ENCODE measurements around the gene EIF1. TPM values are rescaled to one million over a fixed set of nuclear protein-coding genes. Genes with fewer than 3 reads are reported as not detected.

The EIF1 gene
- total and polyA plus RNA-seq, 2 donors (not counting 3 experiments of a cell fraction or from before 2014, with no cell fraction given): 168 to 814 TPM

DNA sequence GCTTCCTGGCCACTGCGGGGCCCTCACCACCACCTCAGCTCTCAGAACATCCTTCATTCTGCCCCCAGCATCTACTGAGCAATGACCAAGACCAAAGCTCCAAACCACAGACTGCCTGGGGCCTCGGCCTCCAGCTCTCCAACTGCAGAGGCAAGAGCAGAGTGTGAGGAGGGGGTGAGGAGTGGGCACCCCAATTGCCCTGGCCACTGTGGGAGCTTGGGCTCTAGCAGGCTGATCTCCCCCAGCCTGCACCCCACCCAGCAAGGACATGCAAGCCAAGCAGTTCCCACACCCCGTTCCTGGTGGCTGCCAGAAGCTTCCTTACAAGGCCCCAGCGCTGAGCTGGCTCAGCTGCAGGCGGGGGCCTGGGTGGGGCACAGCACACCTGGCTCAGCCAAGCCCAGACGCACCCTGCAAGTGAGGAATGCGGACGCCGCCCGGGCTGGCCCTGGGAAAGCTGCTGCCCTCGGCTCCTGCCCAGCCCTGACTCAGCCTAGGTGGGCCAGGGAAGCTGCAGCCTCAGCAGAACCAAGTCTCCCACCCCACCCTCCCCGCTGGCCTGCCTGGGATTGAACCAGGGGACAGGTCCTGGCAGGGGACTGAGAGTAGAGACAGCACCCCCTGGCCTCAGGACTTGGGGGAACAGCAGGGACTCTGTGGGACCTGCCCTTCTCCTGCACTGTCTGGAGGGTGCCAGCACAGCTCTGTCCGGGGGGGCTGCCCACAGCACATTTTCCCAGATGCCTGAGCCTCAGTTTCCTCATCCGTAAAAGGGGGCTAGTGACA, 34.6 kb upstream of the EIF1 start:
- no peak overlapping the region for H2AFZ ChIP-seq (ENCODE audit: low read depth, low read length)

GRCh38 chr17:41654678-41655607, 33.7 kb upstream of the EIF1 start:
- Histone ChIP-seq H3K4me3 (replicated peaks in 1 of 3; ENCODE audit: insufficient read depth in 1 of 3, low read depth in 1 of 3, low read length in 3 of 3) (no peak overlapping the region), H2AFZ (ENCODE audit: low read depth, low read length) (no peak overlapping the region), H3K79me2 (ENCODE audit: control insufficient read depth, insufficient read depth, low read length) (no peaks in the 10 kb centered on the region), H3K36me3 (ENCODE audit: control insufficient read depth in 2 of 2, extremely low read depth in 1 of 2, insufficient read depth in 2 of 2, low read length in 2 of 2) (no peaks in the 10 kb centered on the region), H3K9me1 (replicated peaks; ENCODE audit: control insufficient read depth, extremely low read depth, insufficient read depth, low read length) (no peaks in the 10 kb centered on the region), H3K9me3 (replicated peaks; ENCODE audit: control insufficient read depth, insufficient read depth, low read length) (no peaks in the 10 kb centered on the region), H3K27me3 (ENCODE audit: control insufficient read depth in 2 of 2, insufficient read depth in 2 of 2, low read length in 2 of 2) (no peaks in the 10 kb centered on the region), H3K4me1 (ENCODE audit: control insufficient read depth, extremely low read depth, insufficient read depth, low read length) (no peaks in the 10 kb centered on the region), H3K9ac (replicated peaks; ENCODE audit: extremely low read depth, insufficient read depth, low read length) (no peak overlapping the region), H3K27ac (ENCODE audit: insufficient read depth, low read depth, low read length) (no peak overlapping the region), H4K20me1 (replicated peaks; ENCODE audit: control insufficient read depth, extremely low read depth, insufficient read depth, low read length) (no peaks in the 10 kb centered on the region), H3K4me2 (ENCODE audit: insufficient read depth, low read length) (no peak overlapping the region)
- FAIRE-seq (no peak), DNase-seq (ENCODE audit: low read depth, low spot score) (no peak)
- CTCF ChIA-PET: interaction anchor here (0.6 to 8.5 kb wide), 4 partner anchors 9 to 792 kb away, joined by 3 to 303 read pairs (median 14); no protein-coding TSS in a partner anchor
- BruUV-seq (replicated peaks): no TSS peak
- dilution Hi-C loops (cut with MboI; ENCODE audit: extremely low pct_ligation_motif_present, low sequenced_read_pairs) (no loop called here), intact Hi-C loops (cut with micrococcal nuclease) (no loop called here)
- POLR2A ChIA-PET: no interaction called here
- TF ChIP-seq CTCF (IDR thresholded peaks at IDR 0.05; ENCODE audit: extremely low read depth in 1 of 2, insufficient read depth in 1 of 2, low read depth in 1 of 2, low read length in 2 of 2): no peak
- TF ChIP-seq JUN (IDR thresholded peaks at IDR 0.05; ENCODE audit: borderline replicate concordance, insufficient read depth, insufficient read length, low read depth): no peak
- TF ChIP-seq POLR2A (IDR thresholded peaks at IDR 0.05; ENCODE audit: low read depth, low read length): no peak
- TF ChIP-seq EZH2 (IDR thresholded peaks at IDR 0.05; ENCODE audit: borderline replicate concordance, low read depth, low read length, severe bottlenecking): no peak
- no peak for TF ChIP-seq POLR2AphosphoS5 (IDR thresholded peaks at IDR 0.05; ENCODE audit: insufficient read depth, low read depth, low read length)
- TF ChIP-seq GATA2 (IDR thresholded peaks at IDR 0.05; ENCODE audit: insufficient read depth, insufficient read length, low read depth, low read length): no peak
- no peak for TF ChIP-seq MAX (IDR thresholded peaks at IDR 0.05; ENCODE audit: insufficient read depth, insufficient read length)
- no peak for TF ChIP-seq FOS (IDR thresholded peaks at IDR 0.05; ENCODE audit: borderline replicate concordance, insufficient read depth, low read length)
- no peak for TF ChIP-seq MYC (IDR thresholded peaks at IDR 0.05; ENCODE audit: low read depth, low read length)

More for the DNA sequence above, 34.6 kb upstream of the EIF1 start:
- Histone ChIP-seq H3K4me2 (ENCODE audit: insufficient read depth, low read length) (no peak overlapping the region), H3K36me3 (ENCODE audit: control insufficient read depth in 2 of 2, extremely low read depth in 1 of 2, insufficient read depth in 2 of 2, low read length in 2 of 2) (no peaks in the 10 kb centered on the region), H3K79me2 (ENCODE audit: control insufficient read depth, insufficient read depth, low read length) (no peaks in the 10 kb centered on the region), H4K20me1 (replicated peaks; ENCODE audit: control insufficient read depth, extremely low read depth, insufficient read depth, low read length) (no peaks in the 10 kb centered on the region), H3K4me1 (ENCODE audit: control insufficient read depth, extremely low read depth, insufficient read depth, low read length) (no peaks in the 10 kb centered on the region), H3K9me3 (replicated peaks; ENCODE audit: control insufficient read depth, insufficient read depth, low read length) (no peaks in the 10 kb centered on the region), H3K4me3 (replicated peaks in 1 of 3; ENCODE audit: insufficient read depth in 1 of 3, low read depth in 1 of 3, low read length in 3 of 3) (no peak overlapping the region), H3K9me1 (replicated peaks; ENCODE audit: control insufficient read depth, extremely low read depth, insufficient read depth, low read length) (no peaks in the 10 kb centered on the region), H3K9ac (replicated peaks; ENCODE audit: extremely low read depth, insufficient read depth, low read length) (no peak overlapping the region), H3K27me3 (ENCODE audit: control insufficient read depth in 2 of 2, insufficient read depth in 2 of 2, low read length in 2 of 2) (no peaks in the 10 kb centered on the region), H3K27ac (ENCODE audit: insufficient read depth, low read depth, low read length) (no peak overlapping the region)
- ChIA-PET CTCF (interaction anchor here (0.9 to 8.5 kb wide), 3 partner anchors 10 to 797 kb away, joined by 4 to 303 read pairs (median 25); no protein-coding TSS in a partner anchor), POLR2A (no interaction called here)
- FAIRE-seq (no peak), DNase-seq (ENCODE audit: low read depth, low spot score) (no peak)
- dilution Hi-C loops (cut with MboI; ENCODE audit: extremely low pct_ligation_motif_present, low sequenced_read_pairs) (no loop called here), intact Hi-C loops (cut with micrococcal nuclease) (no loop called here)
- no peak for TF ChIP-seq MAX (IDR thresholded peaks at IDR 0.05; ENCODE audit: insufficient read depth, insufficient read length)
- no peak for TF ChIP-seq MYC (IDR thresholded peaks at IDR 0.05; ENCODE audit: low read depth, low read length)
- TF ChIP-seq POLR2A (IDR thresholded peaks at IDR 0.05; ENCODE audit: low read depth, low read length): no peak
- BruUV-seq (replicated peaks): no TSS peak

Measured in endothelial cell of umbilical vein (primary cell).